Measurements from ENCODE around the gene PPP1R26. TPM values are rescaled to one million over a fixed set of nuclear protein-coding genes. Genes with fewer than 3 reads are reported as not detected.
"Not testable (repeated sequence)": the region's sequence is repeated elsewhere in the genome, so short reads cannot be mapped to it uniquely, and the experiment has no call there.

Gene PPP1R26
- total RNA-seq, 1 experiment from 2014 or later: 0.22 TPM

- Histone ChIP-seq H3K79me2 (ENCODE audit: low read length) (no peaks in the 10 kb centered on the region), H4K20me1 (ENCODE audit: insufficient read depth, low read depth, low read length) (no peaks in the 10 kb centered on the region), H3K4me2 (ENCODE audit: low read depth, low read length, poor library complexity, severe bottlenecking) (no peak overlapping the region), H3K36me3 (ENCODE audit: insufficient read depth, low read length) (no peaks in the 10 kb centered on the region), H3K9me3 (ENCODE audit: low read length) (no peaks in the 10 kb centered on the region), H3K9me2 (replicated peaks; ENCODE audit: insufficient read depth, low read length) (no peaks in the 10 kb centered on the region), H3K4me1 (ENCODE audit: low read length) (no peaks in the 10 kb centered on the region), H3K27me3 (ENCODE audit: low read length) (no peaks in the 10 kb centered on the region), H3K4me3 (ENCODE audit: low read length) (no peak overlapping the region), H3K27ac (ENCODE audit: low read length) (no peak overlapping the region), H3K9ac (ENCODE audit: low read length) (no peak overlapping the region), H2AFZ (ENCODE audit: low read length) (no peak overlapping the region)
- no peak for DNase-seq
Measured at GRCh38 chr9:135524130-135524861, 44.7 kb downstream of the PPP1R26 start.

- Histone ChIP-seq H3K9ac (ENCODE audit: low read length) (no peak overlapping the region), H3K79me2 (ENCODE audit: low read length) (no peaks in the 10 kb centered on the region), H3K27ac (ENCODE audit: low read length) (no peak overlapping the region), H4K20me1 (ENCODE audit: insufficient read depth, low read depth, low read length) (no peaks in the 10 kb centered on the region), H3K4me1 (ENCODE audit: low read length) (no peaks in the 10 kb centered on the region), H3K9me3 (ENCODE audit: low read length) (no peaks in the 10 kb centered on the region), H3K4me3 (ENCODE audit: low read length) (no peak overlapping the region), H3K27me3 (ENCODE audit: low read length) (no peaks in the 10 kb centered on the region), H3K4me2 (ENCODE audit: low read depth, low read length, poor library complexity, severe bottlenecking) (no peak overlapping the region), H3K9me2 (replicated peaks; ENCODE audit: insufficient read depth, low read length) (no peaks in the 10 kb centered on the region), H3K36me3 (ENCODE audit: insufficient read depth, low read length) (no peaks in the 10 kb centered on the region), H2AFZ (ENCODE audit: low read length) (no peak overlapping the region)
- no peak for DNase-seq
Measured at GRCh38 chr9:135525241-135526088, 45.9 kb downstream of the PPP1R26 start.

- no peaks in the 10 kb centered on the region for H3K9me2 ChIP-seq (replicated peaks; ENCODE audit: insufficient read depth, low read length)
- no peaks in the 10 kb centered on the region for H3K4me1 ChIP-seq (ENCODE audit: low read length)
- H3K4me3 ChIP-seq (ENCODE audit: low read length): no peak overlapping the region
- no peaks in the 10 kb centered on the region for H3K9me3 ChIP-seq (ENCODE audit: low read length)
- no peak overlapping the region for H3K9ac ChIP-seq (ENCODE audit: low read length)
- DNase-seq: no peak
- H3K4me2 ChIP-seq (ENCODE audit: low read depth, low read length, poor library complexity, severe bottlenecking): no peak overlapping the region
- H3K27ac ChIP-seq (ENCODE audit: low read length): no peak overlapping the region
- no peaks in the 10 kb centered on the region for H4K20me1 ChIP-seq (ENCODE audit: insufficient read depth, low read depth, low read length)
- H3K27me3 ChIP-seq (ENCODE audit: low read length): no peaks in the 10 kb centered on the region
- H2AFZ ChIP-seq (ENCODE audit: low read length): no peak overlapping the region
- no peaks in the 10 kb centered on the region for H3K36me3 ChIP-seq (ENCODE audit: insufficient read depth, low read length)
- no peaks in the 10 kb centered on the region for H3K79me2 ChIP-seq (ENCODE audit: low read length)
Measured at GRCh38 chr9:135526089-135526729, 46.6 kb downstream of the PPP1R26 start.

GRCh38 chr9:135526730-135527571, 47.4 kb downstream of the PPP1R26 start:
- H3K4me1 ChIP-seq (ENCODE audit: low read length): no peaks in the 10 kb centered on the region
- no peaks in the 10 kb centered on the region for H3K79me2 ChIP-seq (ENCODE audit: low read length)
- H3K27me3 ChIP-seq (ENCODE audit: low read length): no peaks in the 10 kb centered on the region
- H3K9me2 ChIP-seq (replicated peaks; ENCODE audit: insufficient read depth, low read length): no peaks in the 10 kb centered on the region
- H4K20me1 ChIP-seq (ENCODE audit: insufficient read depth, low read depth, low read length): no peaks in the 10 kb centered on the region
- no peak overlapping the region for H3K4me3 ChIP-seq (ENCODE audit: low read length)
- H3K36me3 ChIP-seq (ENCODE audit: insufficient read depth, low read length): no peaks in the 10 kb centered on the region
- H3K4me2 ChIP-seq (ENCODE audit: low read depth, low read length, poor library complexity, severe bottlenecking): no peak overlapping the region
- no peak for DNase-seq
- H3K9ac ChIP-seq (ENCODE audit: low read length): no peak overlapping the region
- H3K27ac ChIP-seq (ENCODE audit: low read length): no peak overlapping the region
- no peak overlapping the region for H2AFZ ChIP-seq (ENCODE audit: low read length)
- no peaks in the 10 kb centered on the region for H3K9me3 ChIP-seq (ENCODE audit: low read length)

- H3K27ac ChIP-seq (ENCODE audit: low read length); H3K4me2 ChIP-seq (ENCODE audit: low read depth, low read length, poor library complexity, severe bottlenecking); DNase-seq; H2AFZ ChIP-seq (ENCODE audit: low read length); H3K36me3 ChIP-seq (ENCODE audit: insufficient read depth, low read length); H4K20me1 ChIP-seq (ENCODE audit: insufficient read depth, low read depth, low read length); H3K4me3 ChIP-seq (ENCODE audit: low read length); H3K9me2 ChIP-seq (replicated peaks; ENCODE audit: insufficient read depth, low read length); H3K9ac ChIP-seq (ENCODE audit: low read length); H3K27me3 ChIP-seq (ENCODE audit: low read length); H3K79me2 ChIP-seq (ENCODE audit: low read length); H3K4me1 ChIP-seq (ENCODE audit: low read length); H3K9me3 ChIP-seq (ENCODE audit: low read length): not testable (repeated sequence)
Measured at GRCh38 chr9:135528842-135529435, 49.4 kb downstream of the PPP1R26 start.

GRCh38 chr9:135530146-135530545, 50.6 kb downstream of the PPP1R26 start:
- H3K27me3 ChIP-seq (ENCODE audit: low read length): no peaks in the 10 kb centered on the region
- DNase-seq: no peak

GRCh38 chr9:135531096-135531495, 51.5 kb downstream of the PPP1R26 start:
- no peak overlapping the region for H3K9ac ChIP-seq (ENCODE audit: low read length)
- H3K36me3 ChIP-seq (ENCODE audit: insufficient read depth, low read length): no peaks in the 10 kb centered on the region
- no peaks in the 10 kb centered on the region for H3K27me3 ChIP-seq (ENCODE audit: low read length)
- H3K9me2 ChIP-seq (replicated peaks; ENCODE audit: insufficient read depth, low read length): no peaks in the 10 kb centered on the region
- H4K20me1 ChIP-seq (ENCODE audit: insufficient read depth, low read depth, low read length): no peaks in the 10 kb centered on the region
- DNase-seq: no peak
- H3K79me2 ChIP-seq (ENCODE audit: low read length): no peaks in the 10 kb centered on the region
- H3K27ac ChIP-seq (ENCODE audit: low read length): no peak overlapping the region
- no peak overlapping the region for H3K4me3 ChIP-seq (ENCODE audit: low read length)
- H3K9me3 ChIP-seq (ENCODE audit: low read length): no peaks in the 10 kb centered on the region
- H2AFZ ChIP-seq (ENCODE audit: low read length): no peak overlapping the region
- H3K4me1 ChIP-seq (ENCODE audit: low read length): peaks cover 3% of the 10 kb centered on the region
- no peak overlapping the region for H3K4me2 ChIP-seq (ENCODE audit: low read depth, low read length, poor library complexity, severe bottlenecking)

More at GRCh38 chr9:135530146-135530545, 50.6 kb downstream of the PPP1R26 start:
- H3K4me2 ChIP-seq (ENCODE audit: low read depth, low read length, poor library complexity, severe bottlenecking): no peak overlapping the region
- no peaks in the 10 kb centered on the region for H3K9me3 ChIP-seq (ENCODE audit: low read length)
- H3K27ac ChIP-seq (ENCODE audit: low read length): no peak overlapping the region
- peaks cover 3% of the 10 kb centered on the region for H3K4me1 ChIP-seq (ENCODE audit: low read length)
- H4K20me1 ChIP-seq (ENCODE audit: insufficient read depth, low read depth, low read length): no peaks in the 10 kb centered on the region
- H3K36me3 ChIP-seq (ENCODE audit: insufficient read depth, low read length): no peaks in the 10 kb centered on the region
- H3K9me2 ChIP-seq (replicated peaks; ENCODE audit: insufficient read depth, low read length): no peaks in the 10 kb centered on the region
- H3K9ac ChIP-seq (ENCODE audit: low read length): no peak overlapping the region
- H2AFZ ChIP-seq (ENCODE audit: low read length): no peak overlapping the region
- H3K4me3 ChIP-seq (ENCODE audit: low read length): no peak overlapping the region
- H3K79me2 ChIP-seq (ENCODE audit: low read length): no peaks in the 10 kb centered on the region
